BLaER1 (cell line): ENCODE measurements around the gene ARHGAP25.
A peak's percentile ranks its signal among the peaks of the same experiment; 100 is the strongest.

Experiments used
- H3K27ac ChIP-seq: shearing (Covaris generic); formaldehyde crosslinking; 2 replicates; pipeline ENCODE4 v1.8.1; 2022
- H3K27me3 ChIP-seq: shearing (Covaris generic); formaldehyde crosslinking; 2 replicates; pipeline ENCODE4 v1.8.1; 2022
- H3K36me3 ChIP-seq: shearing (Covaris generic); formaldehyde crosslinking; 2 replicates; pipeline ENCODE4 v1.8.1; 2022
- H3K4me1 ChIP-seq: shearing (Covaris generic); formaldehyde crosslinking; 2 replicates; pipeline ENCODE4 v1.8.1; 2022
- H3K4me2 ChIP-seq: shearing (Covaris generic); formaldehyde crosslinking; 2 replicates; pipeline ENCODE4 v1.8.1; 2022
- H3K4me3 ChIP-seq: shearing (Covaris generic); formaldehyde crosslinking; 2 replicates; pipeline ENCODE4 v1.8.1; 2022
- H3K9ac ChIP-seq: shearing (Covaris generic); formaldehyde crosslinking; 2 replicates; pipeline ENCODE4 v1.8.1; 2022
- H3K9me3 ChIP-seq: shearing (Covaris generic); formaldehyde crosslinking; 2 replicates; pipeline ENCODE4 v1.8.1; 2022
- H4K20me1 ChIP-seq: shearing (Covaris generic); formaldehyde crosslinking; 2 replicates; pipeline ENCODE4 v1.8.1; 2022
- Cebpa-rat ChIP-seq: shearing (Covaris generic); IDR thresholded peaks from 2 replicates; pipeline ENCODE4 v1.8.1; 2022

ARHGAP25 gene

DNA sequence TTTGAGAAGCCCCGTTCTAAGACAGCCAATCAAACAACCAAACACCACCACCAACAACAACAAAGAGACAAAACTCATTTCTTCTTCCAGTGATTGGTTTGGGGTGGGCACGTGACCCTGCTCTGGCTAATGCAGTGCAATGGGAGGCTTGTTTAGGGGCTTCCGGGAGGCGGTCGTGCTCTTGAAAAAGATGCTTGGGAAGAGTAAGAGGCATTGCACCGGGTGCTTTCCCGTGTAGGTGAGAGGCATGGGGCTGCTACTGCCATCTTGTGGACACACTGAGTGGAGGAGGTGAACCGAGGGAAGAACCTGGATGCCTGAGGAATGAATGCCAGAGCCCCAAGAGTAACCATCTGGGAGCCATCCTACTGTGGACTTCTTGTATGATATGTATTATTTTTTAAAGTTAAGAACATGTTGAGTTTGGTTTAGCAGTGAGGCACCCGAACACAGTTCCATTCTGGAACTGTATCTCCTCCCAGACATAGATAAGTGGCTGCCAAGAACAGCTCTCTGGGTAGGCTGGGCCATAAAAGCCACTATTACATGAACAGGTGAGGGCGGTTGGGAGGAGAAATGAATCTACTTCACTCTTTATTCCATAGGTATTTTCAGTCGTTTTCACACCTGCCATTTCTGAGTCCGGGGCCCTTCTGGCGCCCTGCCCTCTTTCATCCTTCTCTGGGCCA is 19.1 kb upstream of the ARHGAP25 start:
- Histone ChIP-seq H3K9ac (peak overlapping the region; percentile 63; the same call in 1 of the 2 replicates), H4K20me1 (no peaks in the 10 kb centered on the region), H3K36me3 (0 out of 2 replicates have a peak, but pooled peaks cover 10% of the 10 kb centered on the region), H3K27me3 (no peaks in the 10 kb centered on the region), H3K4me2 (peak overlapping the region; percentile 74), H3K4me1 (peaks cover 60% of the 10 kb centered on the region), H3K9me3 (peaks cover 6% of the 10 kb centered on the region; the same call in 1 of the 2 replicates), H3K4me3 (peak overlapping the region; percentile 51), H3K27ac (peak overlapping the region; percentile 86)
- TF ChIP-seq Cebpa-rat, result no peak

DNA sequence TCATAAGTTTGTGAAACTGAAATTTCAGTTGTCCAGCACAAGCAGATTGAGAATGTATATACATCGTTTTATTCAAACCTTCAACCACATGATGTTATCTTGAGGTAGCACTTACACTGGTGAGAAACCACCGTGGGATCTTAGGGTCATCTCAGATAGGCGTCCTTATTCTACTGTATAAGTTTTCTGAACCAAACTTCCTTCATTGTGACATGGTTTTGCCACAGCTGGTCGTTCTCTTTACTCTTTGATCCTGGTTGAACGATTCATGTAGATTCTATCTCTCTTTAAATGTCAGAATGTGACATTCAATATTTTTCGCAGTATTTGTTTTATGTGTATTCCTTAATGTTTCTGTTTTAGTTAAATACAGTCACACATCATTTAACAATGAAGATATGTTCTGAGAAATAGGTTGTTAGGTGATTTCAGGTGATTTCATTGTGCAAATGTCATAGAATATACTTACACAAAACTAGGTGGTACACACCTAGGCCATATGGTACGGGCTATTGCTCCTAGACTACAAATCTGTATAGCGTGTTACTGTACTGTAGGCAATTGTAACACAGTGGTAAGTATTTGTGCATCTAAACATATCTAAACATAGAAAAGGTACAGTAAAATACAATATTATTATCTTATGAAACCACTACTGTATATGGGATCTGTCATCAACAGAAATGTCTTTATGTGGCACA is 17.9 kb upstream of the ARHGAP25 start:
- peaks cover 66% of the 10 kb centered on the region for H3K4me1 ChIP-seq

DNA sequence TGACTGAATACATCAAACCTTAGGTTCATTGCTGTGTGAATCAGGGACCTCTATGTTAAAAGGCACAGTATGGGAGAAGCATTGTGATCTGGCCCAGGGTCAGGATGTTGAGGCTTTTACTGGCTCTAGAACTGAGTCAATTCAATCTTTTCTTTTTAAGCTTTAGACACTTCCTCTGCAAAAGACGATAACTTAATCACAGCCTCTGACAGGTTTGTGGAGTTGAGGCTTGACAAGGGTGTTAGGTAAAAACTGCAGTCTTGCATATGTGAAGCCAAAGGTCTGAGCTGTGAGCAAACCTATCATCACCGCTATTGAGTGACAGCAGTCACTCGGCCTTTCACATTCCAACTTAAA is 17.3 kb upstream of the ARHGAP25 start:
- peaks cover 6% of the 10 kb centered on the region; the same call in 1 of the 2 replicates for H3K9me3 ChIP-seq
- no peak overlapping the region for H3K4me3 ChIP-seq
- H4K20me1 ChIP-seq, result no peaks in the 10 kb centered on the region
- no peak overlapping the region for H3K4me2 ChIP-seq
- H3K9ac ChIP-seq, result no peak overlapping the region
- TF ChIP-seq Cebpa-rat, result no peak
- H3K27me3 ChIP-seq, result no peaks in the 10 kb centered on the region
- H3K36me3 ChIP-seq, result 0 out of 2 replicates have a peak, but pooled peaks cover 10% of the 10 kb centered on the region
- H3K4me1 ChIP-seq, result peaks cover 71% of the 10 kb centered on the region
- H3K27ac ChIP-seq, result no peak overlapping the region

More for the DNA sequence above, 17.9 kb upstream of the ARHGAP25 start:
- Histone ChIP-seq H3K9ac (no peak overlapping the region), H3K4me3 (no peak overlapping the region), H3K27me3 (no peaks in the 10 kb centered on the region), H3K27ac (peak overlapping the region; percentile 86), H4K20me1 (no peaks in the 10 kb centered on the region), H3K4me2 (peak overlapping the region; percentile 74), H3K9me3 (peaks cover 6% of the 10 kb centered on the region; the same call in 1 of the 2 replicates), H3K36me3 (0 out of 2 replicates have a peak, but pooled peaks cover 10% of the 10 kb centered on the region)
- no peak for TF ChIP-seq Cebpa-rat

DNA sequence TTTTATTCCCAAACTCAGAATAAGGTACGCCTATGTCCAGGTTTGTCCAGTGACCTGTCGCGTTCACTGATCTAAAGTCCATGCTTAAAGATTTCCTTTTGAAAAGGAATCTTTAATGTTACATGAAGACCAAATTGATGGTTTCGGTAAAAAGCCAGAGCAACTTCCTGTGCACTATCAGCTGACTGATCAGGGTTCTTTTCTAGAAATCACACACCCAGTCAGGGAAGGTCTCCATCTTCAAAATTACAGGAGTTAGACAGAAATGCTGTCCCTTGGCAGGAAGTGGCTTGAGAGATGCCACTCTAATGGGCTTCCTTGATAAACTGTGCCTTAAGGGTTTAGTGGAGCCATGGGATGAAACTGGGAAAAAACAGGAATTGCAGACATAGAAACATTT is 14.7 kb upstream of the ARHGAP25 start:
- Histone ChIP-seq H3K9me3 (no peaks in the 10 kb centered on the region; the same call in 1 of the 2 replicates), H3K4me3 (no peak overlapping the region), H3K9ac (no peak overlapping the region), H3K4me1 (peaks cover 75% of the 10 kb centered on the region), H4K20me1 (no peaks in the 10 kb centered on the region), H3K4me2 (peak overlapping the region; percentile 45), H3K36me3 (peaks cover 16% of the 10 kb centered on the region; the same call in 1 of the 2 replicates), H3K27ac (no peak overlapping the region), H3K27me3 (no peaks in the 10 kb centered on the region)
- TF ChIP-seq Cebpa-rat, result no peak

- TF ChIP-seq Cebpa-rat, result no peak
- Histone ChIP-seq H3K4me1 (peaks cover 75% of the 10 kb centered on the region), H3K4me2 (peak overlapping the region; percentile 45)
Measured at GRCh38 chr2:68720665-68721064, 13.9 kb upstream of the ARHGAP25 start.

DNA sequence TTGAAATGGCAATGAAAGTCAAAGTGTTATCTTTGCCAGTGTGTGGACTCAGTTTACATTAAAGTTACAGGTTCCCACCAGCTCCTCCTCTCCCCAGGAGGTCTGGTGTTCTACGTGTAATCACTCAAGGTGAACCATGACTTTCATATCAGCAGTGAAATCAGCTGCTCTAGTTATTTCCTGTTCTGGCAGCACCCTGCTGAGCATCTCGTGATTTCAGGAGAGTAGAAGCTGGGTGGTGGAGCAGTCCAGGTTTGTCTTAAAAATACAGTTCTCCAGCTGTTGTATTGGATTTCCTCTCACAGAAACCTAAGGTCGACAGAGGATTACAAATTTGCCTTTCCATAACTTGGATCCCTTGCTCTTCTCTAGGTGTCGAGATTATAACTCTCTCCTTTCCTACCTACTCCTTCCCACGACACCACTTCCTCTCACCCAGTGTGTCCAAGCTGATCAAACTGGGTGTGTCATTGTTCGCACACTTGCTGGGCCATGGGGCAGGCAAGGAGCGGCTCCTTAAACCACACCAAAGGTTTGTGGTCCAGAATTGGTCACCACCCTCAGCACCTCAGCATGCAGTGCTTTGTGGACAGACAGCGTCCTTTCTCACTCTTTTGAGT is 13.0 kb upstream of the ARHGAP25 start:
- Histone ChIP-seq H3K27me3 (no peaks in the 10 kb centered on the region), H3K4me3 (no peak overlapping the region), H3K4me1 (peaks cover 75% of the 10 kb centered on the region), H4K20me1 (no peaks in the 10 kb centered on the region), H3K36me3 (peaks cover 10% of the 10 kb centered on the region; the same call in 1 of the 2 replicates), H3K9me3 (no peaks in the 10 kb centered on the region; the same call in 1 of the 2 replicates), H3K4me2 (peak overlapping the region; percentile 60), H3K9ac (0 out of 2 replicates have a peak overlapping the region, but pooled peaks have one; percentile 21), H3K27ac (peak overlapping the region; percentile 32)
- TF ChIP-seq Cebpa-rat, result no peak

More at GRCh38 chr2:68720665-68721064, 13.9 kb upstream of the ARHGAP25 start:
- Histone ChIP-seq H3K27ac (no peak overlapping the region), H4K20me1 (no peaks in the 10 kb centered on the region), H3K9me3 (no peaks in the 10 kb centered on the region; the same call in 1 of the 2 replicates), H3K4me3 (no peak overlapping the region), H3K36me3 (peaks cover 16% of the 10 kb centered on the region; the same call in 1 of the 2 replicates), H3K9ac (no peak overlapping the region), H3K27me3 (no peaks in the 10 kb centered on the region)

DNA sequence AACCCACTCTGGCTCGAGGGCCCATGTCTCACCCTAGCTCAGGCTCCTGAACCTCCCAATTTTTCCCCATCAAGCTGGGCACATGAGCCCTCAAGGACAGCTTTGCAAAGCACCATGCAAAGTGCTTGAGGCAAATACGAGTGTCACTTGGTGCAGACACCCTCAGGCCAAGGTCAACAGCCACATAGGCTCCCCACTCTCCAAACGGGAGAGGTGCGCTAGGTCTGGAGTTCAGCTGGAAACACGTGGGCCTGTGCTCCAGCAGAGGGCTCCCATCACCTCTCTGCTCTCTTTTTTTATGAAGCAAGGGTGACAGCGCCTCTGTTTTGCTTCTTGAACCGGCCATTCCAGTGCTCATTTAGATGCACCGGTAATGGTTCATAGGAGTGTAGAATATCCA is 11.9 kb upstream of the ARHGAP25 start:
- Histone ChIP-seq H3K27me3 (no peaks in the 10 kb centered on the region), H3K4me3 (no peak overlapping the region), H3K27ac (no peak overlapping the region), H3K9me3 (no peaks in the 10 kb centered on the region; the same call in 1 of the 2 replicates), H3K36me3 (peaks cover 7% of the 10 kb centered on the region; the same call in 1 of the 2 replicates), H3K9ac (no peak overlapping the region), H3K4me2 (peak overlapping the region; percentile 7; the same call in 1 of the 2 replicates), H3K4me1 (peaks cover 78% of the 10 kb centered on the region), H4K20me1 (no peaks in the 10 kb centered on the region)
- TF ChIP-seq Cebpa-rat, result no peak

- no peak for TF ChIP-seq Cebpa-rat
- H4K20me1 ChIP-seq, result no peaks in the 10 kb centered on the region
- H3K9ac ChIP-seq, result no peak overlapping the region
- H3K27me3 ChIP-seq, result no peaks in the 10 kb centered on the region
- peak overlapping the region; percentile 7; the same call in 1 of the 2 replicates for H3K4me2 ChIP-seq
- H3K4me1 ChIP-seq, result peaks cover 82% of the 10 kb centered on the region
- H3K36me3 ChIP-seq, result peaks cover 7% of the 10 kb centered on the region; the same call in 1 of the 2 replicates
- no peak overlapping the region for H3K4me3 ChIP-seq
- no peak overlapping the region for H3K27ac ChIP-seq
- H3K9me3 ChIP-seq, result no peaks in the 10 kb centered on the region; the same call in 1 of the 2 replicates
Measured at GRCh38 chr2:68723181-68723580, 11.4 kb upstream of the ARHGAP25 start.

DNA sequence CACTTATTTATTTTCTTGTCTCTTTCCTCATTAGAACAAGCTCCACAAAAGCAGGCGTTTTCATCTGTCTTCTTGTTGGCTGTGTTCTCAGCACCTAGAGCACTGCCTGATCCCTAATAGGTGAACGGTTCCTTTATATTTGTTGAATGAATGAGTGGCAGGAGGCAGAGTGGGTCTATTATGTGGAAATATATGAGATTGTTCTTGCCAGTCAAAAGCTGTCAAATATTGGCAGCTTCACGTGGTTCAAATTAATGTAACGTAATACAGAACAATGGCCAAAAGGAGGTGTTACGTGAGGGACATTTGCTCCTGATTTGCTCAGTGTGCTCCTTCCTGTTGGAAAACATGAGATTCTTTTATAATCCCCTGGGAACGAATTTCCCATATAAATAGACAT is 8.5 kb upstream of the ARHGAP25 start:
- Histone ChIP-seq H3K4me2 (peak overlapping the region; percentile 73), H3K27me3 (no peaks in the 10 kb centered on the region), H3K27ac (peak overlapping the region; percentile 60), H3K4me3 (no peak overlapping the region), H4K20me1 (no peaks in the 10 kb centered on the region), H3K9ac (peak overlapping the region; percentile 17), H3K9me3 (no peaks in the 10 kb centered on the region), H3K4me1 (peaks cover 88% of the 10 kb centered on the region), H3K36me3 (peaks cover 7% of the 10 kb centered on the region; the same call in 1 of the 2 replicates)
- no peak for TF ChIP-seq Cebpa-rat
